Thyroid gland (tissue), 4 donors: ENCODE results near the gene ASH1L.

ENCODE experiments used
- POLR2A ChIP-seq, 2 donors: fragments of 450-650 bp; IDR thresholded peaks; one replicate each; pipeline ENCODE4 v1.6.1; 2017; ENCODE audit warnings: antibody characterized with exemption in 2 of 2, mild to moderate bottlenecking in 2 of 2, moderate library complexity in 1 of 2
- TF ChIP-seq, protein P1 (sequence below), 6 experiments: fragments of 200-600 bp in 3 of 6; fragments of 450-650 bp in 3 of 6; sonication (generic) in 3 of 6; IDR thresholded peaks; one replicate each; pipeline ENCODE4 v1.5.1; 2016 to 2019; ENCODE audit warnings: antibody characterized with exemption in 6 of 6, mild to moderate bottlenecking in 2 of 6, inconsistent platforms in 1 of 6, moderate library complexity in 1 of 6

DNA sequence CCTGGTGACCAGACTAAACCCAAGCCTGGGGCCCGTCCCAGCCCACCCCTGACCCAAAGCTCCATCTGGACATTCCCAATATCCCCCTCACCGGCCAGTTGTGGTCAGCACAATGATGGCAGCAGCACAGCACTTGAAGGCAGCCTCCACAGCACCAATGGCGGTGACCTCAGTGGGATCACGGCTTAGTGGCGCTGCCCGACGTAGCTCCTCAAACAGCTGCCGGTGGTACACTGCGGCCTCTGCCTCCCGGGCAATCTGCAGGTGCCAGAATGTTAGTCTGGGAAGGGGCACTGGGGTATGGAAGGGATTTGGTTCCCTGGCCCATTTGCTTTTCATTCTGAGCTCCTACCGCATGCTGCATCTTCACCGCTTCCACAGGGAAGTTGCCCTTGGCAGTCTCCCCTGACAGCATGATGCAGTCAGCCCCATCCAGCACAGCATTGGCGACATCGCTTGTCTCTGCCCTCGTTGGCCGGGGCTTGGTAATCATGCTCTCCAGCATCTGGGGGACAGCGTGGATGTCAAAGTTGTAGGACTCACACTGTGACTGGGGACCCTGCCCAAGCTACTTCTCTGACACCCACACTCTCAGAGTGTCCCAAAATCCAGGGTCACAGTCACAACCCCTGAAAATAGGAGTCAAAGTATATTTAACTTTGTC is 269.4 kb downstream of the ASH1L start:
- TF ChIP-seq, protein P1, sequence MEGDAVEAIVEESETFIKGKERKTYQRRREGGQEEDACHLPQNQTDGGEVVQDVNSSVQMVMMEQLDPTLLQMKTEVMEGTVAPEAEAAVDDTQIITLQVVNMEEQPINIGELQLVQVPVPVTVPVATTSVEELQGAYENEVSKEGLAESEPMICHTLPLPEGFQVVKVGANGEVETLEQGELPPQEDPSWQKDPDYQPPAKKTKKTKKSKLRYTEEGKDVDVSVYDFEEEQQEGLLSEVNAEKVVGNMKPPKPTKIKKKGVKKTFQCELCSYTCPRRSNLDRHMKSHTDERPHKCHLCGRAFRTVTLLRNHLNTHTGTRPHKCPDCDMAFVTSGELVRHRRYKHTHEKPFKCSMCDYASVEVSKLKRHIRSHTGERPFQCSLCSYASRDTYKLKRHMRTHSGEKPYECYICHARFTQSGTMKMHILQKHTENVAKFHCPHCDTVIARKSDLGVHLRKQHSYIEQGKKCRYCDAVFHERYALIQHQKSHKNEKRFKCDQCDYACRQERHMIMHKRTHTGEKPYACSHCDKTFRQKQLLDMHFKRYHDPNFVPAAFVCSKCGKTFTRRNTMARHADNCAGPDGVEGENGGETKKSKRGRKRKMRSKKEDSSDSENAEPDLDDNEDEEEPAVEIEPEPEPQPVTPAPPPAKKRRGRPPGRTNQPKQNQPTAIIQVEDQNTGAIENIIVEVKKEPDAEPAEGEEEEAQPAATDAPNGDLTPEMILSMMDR (IDR thresholded peaks at IDR 0.05) = no peak
- TF ChIP-seq POLR2A (IDR thresholded peaks at IDR 0.05) = no peak
